Breast epithelium (tissue), 4 donors: ENCODE results near the gene NUB1. TPM values are rescaled to one million over a fixed set of nuclear protein-coding genes. Genes with fewer than 3 reads are reported as not detected.

ENCODE experiments used
- DNase-seq, 2 donors: peaks; one replicate each; pipeline ENCODE4 v3.0.0-alpha.2; 2019; ENCODE audit warnings: low spot score in 2 of 2
- H3K27ac ChIP-seq, 2 donors: fragments of 200-600 bp; sonication (generic) in 1 of 2; one replicate each; pipeline ENCODE4 v1.5.1; 2016 to 2019; ENCODE audit warnings: mild to moderate bottlenecking in 1 of 2
- H3K27me3 ChIP-seq, 2 donors: fragments of 200-600 bp; sonication (generic) in 1 of 2; one replicate each; pipeline versions ENCODE4 v1.5.1 to v1.6.0; 2017 to 2019; ENCODE audit warnings: control low read depth in 1 of 2, mild to moderate bottlenecking in 1 of 2
- H3K36me3 ChIP-seq: fragments of 200-600 bp; one replicate; pipeline ENCODE4 v1.5.1; 2019
- H3K4me1 ChIP-seq, 2 donors: fragments of 200-600 bp; sonication (generic); one replicate each; pipeline ENCODE4 v1.5.1; 2016 to 2019; ENCODE audit warnings: control low read depth in 1 of 2
- H3K4me3 ChIP-seq, 3 donors: fragments of 200-600 bp; sonication (generic); 1 replicate in 2 of 3; 2 replicates in 1 of 3; pipeline ENCODE4 v1.5.1; 2016 to 2019; ENCODE audit warnings: mild to moderate bottlenecking in 3 of 3, moderate library complexity in 2 of 3
- H3K9me3 ChIP-seq, 2 donors: fragments of 200-600 bp; sonication (generic) in 1 of 2; one replicate each; pipeline ENCODE4 v1.5.1; 2016 to 2019; ENCODE audit warnings: control low read depth in 1 of 2
- CTCF ChIP-seq, 3 donors: fragments of 450-650 bp; IDR thresholded peaks; one replicate each; pipeline ENCODE4 v1.5.1; 2016 to 2017; ENCODE audit warnings: antibody characterized with exemption in 3 of 3, mild to moderate bottlenecking in 3 of 3, moderate library complexity in 3 of 3
- POLR2A ChIP-seq: fragments of 450-650 bp; IDR thresholded peaks from one replicate; pipeline ENCODE4 v1.6.1; 2016; ENCODE audit warnings: antibody characterized with exemption, mild to moderate bottlenecking, moderate library complexity
- POLR2AphosphoS5 ChIP-seq, 3 donors: sonication (generic); formaldehyde crosslinking; IDR thresholded peaks; one replicate each; pipeline ENCODE4 v1.6.1; 2017; ENCODE audit warnings: antibody characterized with exemption in 3 of 3
- intact Hi-C: fragments of 100-400 bp; cut with DNase I; formaldehyde crosslinking; loops from one replicate; pipeline ENCODE4 v1.15.1; 2023; ENCODE audit warnings: low total_unique reads
- total RNA-seq, 3 donors: library from RNA; depleted of rRNA; stranded (reverse); fragments of >200 nt; gene quantifications; one replicate each; pipeline ENCODE4 v1.1.0, GENCODE V29; 2016

Gene NUB1
- total RNA-seq, 3 donors from 2014 or later, result 61.9 to 71.7 (median 62.7) TPM

GRCh38 chr7:151306860-151307259 is 34.8 kb upstream of the NUB1 start:
- Histone ChIP-seq H3K27me3 (peaks cover 0 to 3% of the 10 kb centered on the region in 2 donors), H3K9me3 (peaks cover 0 to 5% of the 10 kb centered on the region in 2 donors), H3K27ac (no peak overlapping the region), H3K4me1 (no peaks in the 10 kb centered on the region), H3K36me3 (no peaks in the 10 kb centered on the region), H3K4me3 (no peak overlapping the region)
- intact Hi-C loops, result no loop called here
- TF ChIP-seq POLR2A, result no peak
- no peak for TF ChIP-seq CTCF (IDR thresholded peaks at IDR 0.05)
- TF ChIP-seq POLR2AphosphoS5 (IDR thresholded peaks at IDR 0.05), result no peak
- DNase-seq, result no peak

- no peak overlapping the region for H3K4me3 ChIP-seq
- peaks cover 0 to 3% of the 10 kb centered on the region in 2 donors for H3K27me3 ChIP-seq
- DNase-seq, result no peak
- no peaks in the 10 kb centered on the region for H3K36me3 ChIP-seq
- H3K4me1 ChIP-seq, result no peaks in the 10 kb centered on the region
- H3K27ac ChIP-seq, result no peak overlapping the region
- intact Hi-C loops, result no loop called here
- TF ChIP-seq POLR2A (no peak), POLR2AphosphoS5 (IDR thresholded peaks at IDR 0.05) (no peak), CTCF (IDR thresholded peaks at IDR 0.05) (no peak)
- peaks cover 0 to 5% of the 10 kb centered on the region in 2 donors for H3K9me3 ChIP-seq
These were observed 34.1 kb upstream of the NUB1 start for GRCh38 chr7:151307536-151307935.

GRCh38 chr7:151308256-151308655 is 33.4 kb upstream of the NUB1 start:
- no peak for DNase-seq
- Histone ChIP-seq H3K27ac (no peak overlapping the region), H3K9me3 (peaks cover 0 to 5% of the 10 kb centered on the region in 2 donors), H3K27me3 (peaks cover 0 to 3% of the 10 kb centered on the region in 2 donors), H3K36me3 (no peaks in the 10 kb centered on the region), H3K4me3 (no peak overlapping the region), H3K4me1 (no peaks in the 10 kb centered on the region)
- intact Hi-C loops, result no loop called here
- TF ChIP-seq POLR2A (no peak), CTCF (IDR thresholded peaks at IDR 0.05) (no peak), POLR2AphosphoS5 (IDR thresholded peaks at IDR 0.05) (no peak)

- H3K4me1 ChIP-seq, result no peaks in the 10 kb centered on the region
- H3K27ac ChIP-seq, result no peak overlapping the region
- H3K36me3 ChIP-seq, result no peaks in the 10 kb centered on the region
- TF ChIP-seq POLR2A, result no peak
- TF ChIP-seq POLR2AphosphoS5 (IDR thresholded peaks at IDR 0.05), result no peak
- TF ChIP-seq CTCF (IDR thresholded peaks at IDR 0.05), result no peak
- H3K9me3 ChIP-seq, result peaks cover 0 to 5% of the 10 kb centered on the region in 2 donors
- intact Hi-C loops, result no loop called here
- no peak overlapping the region for H3K4me3 ChIP-seq
- peaks cover 0 to under 1% of the 10 kb centered on the region in 2 donors for H3K27me3 ChIP-seq
- no peak for DNase-seq
These were observed 32.8 kb upstream of the NUB1 start for GRCh38 chr7:151308791-151309190.

- no peak for DNase-seq
- Histone ChIP-seq H3K27me3 (no peaks in the 10 kb centered on the region), H3K4me3 (no peak overlapping the region), H3K4me1 (no peaks in the 10 kb centered on the region), H3K9me3 (peaks cover 0 to 5% of the 10 kb centered on the region in 2 donors), H3K36me3 (no peaks in the 10 kb centered on the region), H3K27ac (no peak overlapping the region)
- TF ChIP-seq POLR2A (no peak), POLR2AphosphoS5 (IDR thresholded peaks at IDR 0.05) (no peak), CTCF (IDR thresholded peaks at IDR 0.05) (no peak)
- intact Hi-C loops, result no loop called here
These were observed 32.3 kb upstream of the NUB1 start for GRCh38 chr7:151309311-151309710.
